ENCODE measurements around the gene TMC2.
A peak's percentile ranks its signal among the peaks of the same experiment; 100 is the strongest.
"Not testable (repeated sequence)": the region's sequence is repeated elsewhere in the genome, so short reads cannot be mapped to it uniquely, and the experiment has no call there.

The TMC2 gene, protein sequence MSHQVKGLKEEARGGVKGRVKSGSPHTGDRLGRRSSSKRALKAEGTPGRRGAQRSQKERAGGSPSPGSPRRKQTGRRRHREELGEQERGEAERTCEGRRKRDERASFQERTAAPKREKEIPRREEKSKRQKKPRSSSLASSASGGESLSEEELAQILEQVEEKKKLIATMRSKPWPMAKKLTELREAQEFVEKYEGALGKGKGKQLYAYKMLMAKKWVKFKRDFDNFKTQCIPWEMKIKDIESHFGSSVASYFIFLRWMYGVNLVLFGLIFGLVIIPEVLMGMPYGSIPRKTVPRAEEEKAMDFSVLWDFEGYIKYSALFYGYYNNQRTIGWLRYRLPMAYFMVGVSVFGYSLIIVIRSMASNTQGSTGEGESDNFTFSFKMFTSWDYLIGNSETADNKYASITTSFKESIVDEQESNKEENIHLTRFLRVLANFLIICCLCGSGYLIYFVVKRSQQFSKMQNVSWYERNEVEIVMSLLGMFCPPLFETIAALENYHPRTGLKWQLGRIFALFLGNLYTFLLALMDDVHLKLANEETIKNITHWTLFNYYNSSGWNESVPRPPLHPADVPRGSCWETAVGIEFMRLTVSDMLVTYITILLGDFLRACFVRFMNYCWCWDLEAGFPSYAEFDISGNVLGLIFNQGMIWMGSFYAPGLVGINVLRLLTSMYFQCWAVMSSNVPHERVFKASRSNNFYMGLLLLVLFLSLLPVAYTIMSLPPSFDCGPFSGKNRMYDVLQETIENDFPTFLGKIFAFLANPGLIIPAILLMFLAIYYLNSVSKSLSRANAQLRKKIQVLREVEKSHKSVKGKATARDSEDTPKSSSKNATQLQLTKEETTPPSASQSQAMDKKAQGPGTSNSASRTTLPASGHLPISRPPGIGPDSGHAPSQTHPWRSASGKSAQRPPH

DNA sequence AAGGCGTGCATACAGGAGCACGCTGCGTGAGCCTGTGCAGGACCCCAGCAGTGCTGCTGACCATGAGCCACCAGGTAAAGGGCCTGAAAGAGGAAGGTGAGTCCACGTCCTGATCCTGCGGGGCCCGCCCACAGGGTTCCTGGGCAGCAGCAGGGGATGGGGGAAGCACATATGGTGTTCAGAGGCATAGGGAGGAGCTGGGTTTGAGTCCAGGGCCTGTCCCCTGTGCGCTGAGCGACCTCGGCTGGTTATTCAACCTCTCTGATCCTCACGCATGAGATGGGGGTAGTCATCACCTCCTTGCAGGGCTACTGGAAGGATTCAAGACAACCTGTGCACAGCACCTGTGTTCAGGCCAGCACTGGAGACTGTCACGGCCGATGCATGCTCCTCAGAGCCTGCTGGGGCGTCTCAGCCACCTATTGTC is at the start of gene TMC2:
Gene TMC2 (plus strand): TSS at position 14 of the 427 bp plus-strand sequence. CDS start 49 bp downstream, at position 63.
- TF ChIP-seq, protein P1, sequence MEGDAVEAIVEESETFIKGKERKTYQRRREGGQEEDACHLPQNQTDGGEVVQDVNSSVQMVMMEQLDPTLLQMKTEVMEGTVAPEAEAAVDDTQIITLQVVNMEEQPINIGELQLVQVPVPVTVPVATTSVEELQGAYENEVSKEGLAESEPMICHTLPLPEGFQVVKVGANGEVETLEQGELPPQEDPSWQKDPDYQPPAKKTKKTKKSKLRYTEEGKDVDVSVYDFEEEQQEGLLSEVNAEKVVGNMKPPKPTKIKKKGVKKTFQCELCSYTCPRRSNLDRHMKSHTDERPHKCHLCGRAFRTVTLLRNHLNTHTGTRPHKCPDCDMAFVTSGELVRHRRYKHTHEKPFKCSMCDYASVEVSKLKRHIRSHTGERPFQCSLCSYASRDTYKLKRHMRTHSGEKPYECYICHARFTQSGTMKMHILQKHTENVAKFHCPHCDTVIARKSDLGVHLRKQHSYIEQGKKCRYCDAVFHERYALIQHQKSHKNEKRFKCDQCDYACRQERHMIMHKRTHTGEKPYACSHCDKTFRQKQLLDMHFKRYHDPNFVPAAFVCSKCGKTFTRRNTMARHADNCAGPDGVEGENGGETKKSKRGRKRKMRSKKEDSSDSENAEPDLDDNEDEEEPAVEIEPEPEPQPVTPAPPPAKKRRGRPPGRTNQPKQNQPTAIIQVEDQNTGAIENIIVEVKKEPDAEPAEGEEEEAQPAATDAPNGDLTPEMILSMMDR (IDR thresholded peaks at IDR 0.05; ENCODE audit: low read depth, low read length, missing control alignments): no peak

DNA sequence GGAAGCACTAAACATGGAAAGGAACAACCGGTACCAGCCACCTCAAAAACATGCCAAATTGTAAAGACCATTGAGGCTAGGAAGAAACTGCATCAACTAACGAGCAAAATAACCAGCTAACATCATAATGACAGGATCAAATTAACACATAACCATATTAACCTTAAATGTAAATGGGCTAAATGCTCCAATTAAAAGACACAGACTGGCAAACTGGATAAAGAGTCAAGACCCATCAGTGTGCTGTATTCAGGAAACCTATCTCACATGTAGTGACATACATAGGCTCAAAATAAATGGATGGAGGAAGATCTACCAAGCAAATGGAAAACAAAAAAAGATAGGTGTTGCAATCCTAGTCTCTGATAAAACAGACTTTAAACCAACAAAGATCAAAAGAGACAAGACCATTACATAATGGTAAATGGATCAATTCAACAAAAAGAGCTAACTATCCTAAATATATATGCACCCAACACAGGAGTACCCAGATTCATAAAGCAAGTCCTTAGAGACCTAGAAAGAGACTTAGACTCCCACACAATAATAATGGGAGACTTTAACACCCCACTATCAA is 33.5 kb upstream of the TMC2 start:
- DNase-seq; in situ Hi-C loops (cut with HindIII; ENCODE audit: low pct_ligation_motif_present, low sequenced_read_pairs); H3K4me3 ChIP-seq (ENCODE audit: low read depth, low read length); H3K27ac ChIP-seq; H3K27me3 ChIP-seq (replicated peaks): not testable (repeated sequence)
- peaks cover 16% of the 10 kb centered on the region for H3K36me3 ChIP-seq (replicated peaks)

More for the DNA sequence above, at the start of gene TMC2:
- no peak for DNase-seq
- no peaks in the 10 kb centered on the region for H3K36me3 ChIP-seq (replicated peaks)
- in situ Hi-C loops (cut with HindIII; ENCODE audit: low pct_ligation_motif_present, low sequenced_read_pairs): no loop called here
- no peak within 1 kb of the TSS for H3K27ac ChIP-seq
- peaks cover 2% of the 10 kb centered on the region for H3K27me3 ChIP-seq (replicated peaks)
- no peak within 1 kb of the TSS for H3K4me3 ChIP-seq (ENCODE audit: low read depth, low read length)

DNA sequence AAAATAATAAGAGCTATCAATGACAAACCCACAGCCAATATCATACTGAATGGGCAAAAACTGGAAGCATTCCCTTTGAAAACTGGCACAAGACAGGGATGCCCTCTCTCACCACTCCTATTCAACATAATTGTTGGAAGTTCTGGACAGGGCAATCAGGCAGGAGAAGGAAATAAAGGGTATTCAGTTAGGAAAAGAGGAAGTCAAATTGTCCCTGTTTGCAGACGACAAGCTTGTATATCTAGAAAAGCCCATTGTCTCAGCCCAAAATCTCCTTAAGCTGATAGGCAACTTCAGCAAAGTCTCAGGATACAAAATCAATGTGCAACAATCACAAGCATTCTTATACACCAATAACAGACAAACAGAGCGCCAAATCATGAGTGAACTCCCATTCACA is 31.6 kb upstream of the TMC2 start:
- in situ Hi-C loops (cut with HindIII; ENCODE audit: low pct_ligation_motif_present, low sequenced_read_pairs); H3K4me3 ChIP-seq (ENCODE audit: low read depth, low read length); H3K27ac ChIP-seq; H3K36me3 ChIP-seq (replicated peaks); DNase-seq; H3K27me3 ChIP-seq (replicated peaks): not testable (repeated sequence)

DNA sequence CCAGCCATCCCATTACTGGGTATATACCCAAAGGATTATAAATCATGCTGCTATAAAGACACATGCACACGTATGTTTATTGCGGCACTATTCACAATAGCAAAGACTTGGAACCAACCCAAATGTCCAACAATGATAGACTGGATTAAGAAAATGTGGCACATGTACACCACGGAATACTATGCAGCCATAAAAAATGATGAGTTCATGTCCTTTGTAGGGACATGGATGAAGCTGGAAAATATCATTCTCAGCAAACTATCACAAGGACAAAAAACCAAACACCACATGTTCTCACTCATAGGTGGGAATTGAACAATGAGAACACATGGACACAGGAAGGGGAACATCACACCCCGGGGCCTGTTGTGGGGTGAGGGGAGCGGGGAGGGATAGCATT is 29.9 kb upstream of the TMC2 start:
- in situ Hi-C loops (cut with HindIII; ENCODE audit: low pct_ligation_motif_present, low sequenced_read_pairs): not testable (repeated sequence)

DNA sequence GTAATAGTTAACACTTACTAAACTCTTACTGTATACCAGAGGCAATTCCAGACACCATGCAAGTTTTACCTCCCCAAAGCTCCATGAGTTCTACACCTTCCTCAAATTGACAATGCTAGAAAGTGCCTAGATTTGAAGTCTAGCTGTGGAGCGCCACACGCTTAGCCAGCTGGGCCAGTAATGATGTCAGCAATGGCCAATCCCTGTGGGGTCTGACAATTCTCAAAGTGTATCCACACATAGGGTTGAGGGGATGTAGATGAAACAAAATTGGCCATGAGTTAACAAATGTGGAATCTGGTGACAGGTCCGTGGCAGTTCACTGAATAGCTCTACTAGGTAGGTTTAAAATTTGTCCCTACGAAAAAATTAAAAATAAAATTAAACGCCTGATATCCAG is 28.9 kb upstream of the TMC2 start:
- Histone ChIP-seq H3K4me3 (ENCODE audit: low read depth, low read length) (peak overlapping the region; percentile 95), H3K27ac (no peak overlapping the region), H3K36me3 (replicated peaks) (no peaks in the 10 kb centered on the region), H3K27me3 (replicated peaks) (no peaks in the 10 kb centered on the region)
- DNase-seq: no peak
- in situ Hi-C loops (cut with HindIII; ENCODE audit: low pct_ligation_motif_present, low sequenced_read_pairs): no loop called here
- TF ChIP-seq, protein P1 (IDR thresholded peaks at IDR 0.05; ENCODE audit: low read depth, low read length, missing control alignments): no peak

More for the DNA sequence above, 29.9 kb upstream of the TMC2 start:
- DNase-seq; H3K36me3 ChIP-seq (replicated peaks); H3K4me3 ChIP-seq (ENCODE audit: low read depth, low read length); H3K27me3 ChIP-seq (replicated peaks); H3K27ac ChIP-seq: not testable (repeated sequence)

DNA sequence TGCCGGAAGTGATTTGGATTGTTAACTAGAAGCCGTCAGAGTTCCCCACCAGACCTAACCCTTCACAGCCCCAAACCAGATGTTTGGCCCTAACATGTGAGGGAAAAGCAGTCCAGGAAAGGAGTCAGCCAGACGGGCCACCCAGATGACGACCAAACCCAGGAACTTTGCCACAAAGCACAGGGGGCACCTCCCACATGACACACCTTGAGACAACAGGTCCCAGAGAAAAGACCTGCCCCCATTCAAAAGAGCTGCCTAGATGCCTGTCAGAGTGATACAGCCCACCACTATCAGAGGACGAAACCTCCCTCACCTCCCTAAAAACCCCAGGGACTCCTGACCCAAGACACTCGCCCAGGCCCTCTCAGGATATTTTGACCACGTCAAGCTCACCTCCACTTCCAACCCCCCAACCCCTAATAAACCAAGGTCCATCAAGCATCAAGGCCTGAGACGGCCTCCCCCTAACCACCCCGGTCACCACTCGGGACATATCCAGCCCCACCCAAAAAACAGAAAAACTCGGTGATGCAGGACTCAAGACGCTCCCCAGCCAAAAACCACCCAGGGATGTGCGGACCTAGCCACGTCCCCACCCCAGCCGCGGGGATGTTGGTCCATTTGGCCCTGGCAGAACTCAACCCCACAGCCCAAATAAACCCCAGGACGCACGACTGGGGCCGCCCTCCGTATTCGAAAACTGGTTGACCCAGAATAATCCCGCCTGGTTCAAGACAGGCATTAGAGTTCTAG is 28.3 kb upstream of the TMC2 start:
- TF ChIP-seq, protein P1 (IDR thresholded peaks at IDR 0.05; ENCODE audit: low read depth, low read length, missing control alignments): no peak
- H3K27me3 ChIP-seq (replicated peaks): no peaks in the 10 kb centered on the region
- DNase-seq: no peak
- peak overlapping the region; percentile 87 for H3K27ac ChIP-seq
- in situ Hi-C loops (cut with HindIII; ENCODE audit: low pct_ligation_motif_present, low sequenced_read_pairs): no loop called here
- H3K36me3 ChIP-seq (replicated peaks): no peaks in the 10 kb centered on the region
- H3K4me3 ChIP-seq (ENCODE audit: low read depth, low read length): peak overlapping the region; percentile 95
